GM19395 (cell line): ENCODE data around the gene TATDN3.
"Not testable (repeated sequence)": the region's sequence is repeated elsewhere in the genome, so short reads cannot be mapped to it uniquely, and the experiment has no call there.

Source experiments
- ATAC-seq: cut with Tn5 transposase; IDR thresholded peaks from one replicate; pipeline ENCODE4 v1.9.1; 2021; ENCODE audit warnings: mild to moderate bottlenecking, moderate library complexity; ENCODE audit not compliant: unreplicated experiment

The TATDN3 gene

GRCh38 chr1:212791676-212792395 lies at the start of gene TATDN3, which contains the start of gene NSL1:
Gene TATDN3, plus strand, starts transcription at chr1:212791894. Its CDS starts 28 bp downstream, at chr1:212791922.
Gene NSL1, minus strand, starts transcription at chr1:212791777. Its CDS starts 14 bp downstream, at chr1:212791763.
- ATAC-seq: peak; percentile 64

DNA sequence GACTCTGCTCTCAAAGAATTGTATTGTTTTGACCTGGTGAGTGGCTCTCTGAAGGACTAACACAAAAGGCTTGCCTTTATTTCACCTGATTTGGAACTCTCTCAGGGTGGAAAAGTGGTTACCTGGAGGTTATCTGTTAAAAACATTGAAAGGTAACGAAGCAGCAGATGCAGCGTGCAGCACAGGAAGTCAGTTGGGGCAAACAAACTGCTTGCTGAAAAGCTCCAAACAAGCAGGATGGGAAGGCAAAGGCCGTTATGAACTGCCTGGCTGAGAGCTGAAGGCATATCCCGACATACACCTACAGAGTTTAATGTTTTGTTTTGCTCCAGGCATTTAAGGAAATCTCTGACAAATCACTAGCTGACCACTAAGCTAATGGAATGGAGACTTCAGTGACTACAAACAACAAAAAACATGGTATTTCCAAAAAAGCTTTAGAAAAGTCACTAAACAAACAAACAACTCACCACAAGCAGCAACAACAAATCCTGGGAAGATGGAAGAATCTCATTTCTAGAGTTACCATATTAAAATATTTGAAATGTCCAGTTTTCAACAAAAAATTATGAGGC lies 47.7 kb upstream of the TATDN3 start:
- ATAC-seq: no peak

DNA sequence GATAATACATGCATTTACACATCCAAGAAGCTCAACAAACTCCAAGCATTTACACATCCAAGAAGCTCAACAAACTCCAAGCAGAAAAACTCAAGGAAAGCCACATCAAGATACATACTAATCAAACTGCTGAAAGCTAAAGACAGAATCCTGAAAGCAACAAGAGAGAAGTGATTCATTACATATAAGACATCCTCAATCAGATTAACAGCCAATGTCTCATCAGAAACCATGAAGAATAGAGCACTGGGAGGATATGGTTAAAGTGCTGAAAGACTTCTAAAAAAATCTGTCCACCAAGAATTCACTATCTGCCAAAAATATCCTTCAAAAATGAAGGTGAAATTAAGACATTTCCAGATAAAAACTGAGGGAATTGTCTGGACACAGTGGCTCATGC lies 46.4 kb upstream of the TATDN3 start:
- no peak for ATAC-seq

- no peak for ATAC-seq
Observed at GRCh38 chr1:212746546-212746945, 45.1 kb upstream of the TATDN3 start.

- no peak for ATAC-seq
Observed at GRCh38 chr1:212749821-212750535, 41.7 kb upstream of the TATDN3 start.

DNA sequence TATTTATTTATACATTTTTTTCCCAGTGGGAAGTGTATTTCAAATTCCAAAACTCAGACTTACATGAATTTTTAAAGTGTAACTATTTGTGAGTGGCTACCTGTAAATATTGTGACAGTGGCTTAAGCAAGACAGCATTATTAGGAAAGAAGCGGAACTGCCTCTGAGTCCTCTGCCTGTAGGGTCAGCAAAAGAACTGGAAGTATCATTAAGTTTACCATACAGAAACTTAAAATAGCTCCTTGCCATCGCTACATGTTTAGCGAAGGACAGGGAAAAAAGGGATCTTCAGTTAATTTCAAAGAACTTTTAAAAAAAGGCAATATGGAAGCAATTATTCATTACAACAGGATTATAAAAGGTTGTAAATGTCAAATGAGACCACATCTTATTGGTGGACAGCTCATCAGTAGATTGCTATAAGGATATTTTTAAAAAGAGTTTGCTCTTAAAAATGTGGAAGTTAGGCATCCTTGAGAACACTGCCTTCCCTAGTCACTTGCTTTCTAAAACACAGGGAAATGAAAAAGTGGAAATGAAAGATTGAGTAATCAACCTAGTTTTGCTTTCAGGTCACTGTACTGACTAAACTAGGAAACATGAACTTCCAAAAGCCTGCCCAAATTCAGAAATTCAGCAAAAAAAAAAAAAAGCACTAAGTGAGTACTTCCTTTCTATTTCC lies 39.3 kb upstream of the TATDN3 start:
- peak; percentile 37 for ATAC-seq

DNA sequence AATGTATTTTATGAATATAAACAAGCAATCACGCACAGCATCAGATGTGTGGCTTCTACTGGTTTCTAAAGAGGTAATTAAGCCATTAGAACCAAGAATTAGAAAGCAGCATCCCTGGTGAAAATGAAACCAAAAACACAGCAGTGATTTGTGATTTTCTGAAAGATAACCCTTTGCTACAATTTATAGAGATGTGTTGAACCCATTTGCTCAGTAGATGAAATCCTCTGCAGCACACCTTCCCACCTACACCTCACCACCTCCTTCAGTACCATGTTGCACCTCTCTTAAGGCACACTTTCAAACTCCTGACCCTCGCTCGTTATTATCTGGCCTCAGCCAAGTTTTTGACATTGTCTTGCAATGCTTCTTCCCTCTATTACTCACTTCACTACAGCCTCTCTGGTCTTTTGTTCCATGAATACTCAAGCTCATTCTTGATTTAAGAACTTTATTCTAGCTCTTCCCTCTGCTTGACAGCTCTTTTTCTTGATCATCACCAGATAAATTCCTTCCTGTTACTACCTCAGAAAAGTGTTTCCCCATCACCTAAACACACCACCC lies 38.7 kb upstream of the TATDN3 start:
- peak; percentile 48 for ATAC-seq

GRCh38 chr1:212753749-212754148 lies 37.9 kb upstream of the TATDN3 start:
- ATAC-seq: no peak

GRCh38 chr1:212754193-212754592 lies 37.5 kb upstream of the TATDN3 start:
- peak; percentile 61 for ATAC-seq

DNA sequence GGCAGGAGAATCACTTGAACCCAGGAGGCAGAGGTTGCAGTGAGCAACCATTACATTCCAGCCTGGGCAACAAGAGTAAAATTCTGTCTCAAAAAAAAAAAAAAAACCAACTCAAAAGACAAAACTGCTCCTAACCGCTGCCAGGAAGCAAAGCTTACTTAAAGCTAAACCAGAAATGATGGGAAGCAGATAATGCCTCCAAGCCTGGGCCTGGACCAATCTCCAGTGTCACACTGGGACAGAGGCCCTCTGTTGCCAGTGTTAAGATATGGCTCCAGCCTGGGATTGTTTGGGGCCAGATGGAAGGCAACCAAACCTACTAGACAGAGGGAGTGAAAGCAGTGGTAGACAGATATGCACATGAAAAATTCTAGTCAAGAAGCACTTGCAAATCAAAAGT lies 37.0 kb upstream of the TATDN3 start:
- ATAC-seq: no peak

- ATAC-seq: peak; percentile 30
Observed at GRCh38 chr1:212759683-212760082, 32.0 kb upstream of the TATDN3 start.

DNA sequence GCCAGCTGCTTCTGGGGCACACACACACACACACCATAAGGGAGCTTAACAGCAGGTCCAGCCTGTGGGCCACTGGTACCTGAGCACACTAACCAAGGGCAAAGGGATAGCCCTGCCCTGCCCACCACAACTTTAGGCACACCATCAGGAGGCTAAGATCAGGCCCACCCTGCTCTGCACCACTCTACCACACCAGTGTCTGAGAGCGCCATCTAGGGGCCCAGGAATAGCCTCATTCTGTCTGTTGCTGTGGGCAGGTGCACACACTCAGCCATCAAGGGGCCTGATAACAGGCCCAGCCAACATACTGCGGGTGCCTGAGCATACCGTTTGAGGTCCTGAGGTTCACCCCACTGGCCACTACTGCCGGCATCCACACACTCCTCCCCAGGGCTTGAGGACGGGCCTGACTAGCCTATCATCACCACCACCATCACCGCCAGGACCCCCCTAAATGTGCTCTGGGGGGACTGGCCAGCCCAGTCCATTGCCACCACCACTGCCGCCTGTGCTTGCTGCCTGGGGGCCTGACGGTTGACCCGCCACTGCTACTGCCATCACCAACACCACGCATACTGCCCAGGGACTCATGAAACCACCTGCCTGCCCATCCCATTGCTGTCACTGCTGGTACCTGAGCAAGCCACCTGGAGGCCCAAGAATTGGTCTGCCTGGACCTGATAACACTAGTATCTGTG lies 31.4 kb upstream of the TATDN3 start:
- ATAC-seq: peak; percentile 61

DNA sequence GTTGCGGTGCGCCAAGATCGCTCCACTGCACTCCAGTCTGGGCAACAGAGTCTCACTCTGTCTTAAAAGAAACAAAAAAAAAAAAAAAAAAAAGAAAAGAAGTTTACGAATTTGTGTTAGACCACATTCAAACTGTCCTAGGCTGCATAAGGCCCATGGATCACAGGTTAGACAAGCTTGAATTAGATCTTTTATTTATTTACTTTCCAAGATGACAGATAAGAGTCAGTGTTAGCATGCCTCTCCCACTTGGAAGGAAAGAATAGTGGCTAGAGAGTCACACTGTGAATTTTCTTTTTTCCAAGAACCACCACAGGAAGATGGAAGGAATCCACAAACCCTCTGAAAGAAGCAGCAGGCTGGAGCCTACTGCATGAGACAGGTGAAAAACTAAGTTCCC lies 29.5 kb upstream of the TATDN3 start:
- no peak for ATAC-seq

- ATAC-seq: no peak
Observed at GRCh38 chr1:212762839-212763238, 28.9 kb upstream of the TATDN3 start.

DNA sequence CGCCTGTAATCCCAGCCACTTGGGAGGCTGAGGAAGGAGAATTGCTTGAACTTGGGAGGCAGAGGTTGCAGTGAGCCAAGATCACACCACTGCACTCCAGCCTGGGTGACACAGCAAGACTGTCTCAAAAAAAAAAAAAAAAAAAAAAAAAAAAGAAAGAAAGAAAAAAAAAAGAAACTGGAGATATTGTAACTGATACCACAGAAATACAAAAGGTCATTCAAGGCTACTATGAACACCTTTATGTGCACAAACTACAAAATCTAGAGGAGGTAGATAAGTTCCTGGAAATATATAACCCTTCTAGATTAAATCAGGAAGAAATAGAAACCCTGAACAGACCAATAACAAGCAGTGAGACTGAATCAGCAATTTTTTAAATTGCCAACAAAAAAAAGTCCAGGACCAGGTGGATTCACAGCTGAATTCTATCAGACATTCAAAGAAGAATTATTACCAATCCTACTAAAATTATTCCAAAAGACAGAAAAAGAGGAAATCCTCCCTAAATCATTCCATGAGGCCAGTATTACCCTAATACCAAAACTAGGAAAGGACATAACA lies 26.9 kb upstream of the TATDN3 start:
- not testable (repeated sequence) for ATAC-seq

DNA sequence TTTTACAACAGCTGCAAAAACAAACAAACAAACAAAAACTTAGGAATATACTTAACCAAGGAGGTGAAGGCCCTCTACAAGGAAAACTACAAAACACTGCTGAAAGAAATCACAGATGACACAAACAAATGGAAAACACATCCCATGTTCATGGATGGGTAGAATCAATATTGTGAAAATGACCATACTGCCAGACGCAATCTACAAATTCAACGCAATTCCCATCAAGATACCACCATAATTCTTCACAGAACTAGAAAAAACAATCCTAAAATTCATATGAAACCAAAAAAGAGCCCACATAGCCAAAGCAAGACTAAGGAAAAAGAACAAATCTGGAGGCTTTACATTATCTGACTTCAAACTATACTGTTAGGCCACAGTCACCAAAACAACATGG lies 24.9 kb upstream of the TATDN3 start:
- not testable (repeated sequence) for ATAC-seq

DNA sequence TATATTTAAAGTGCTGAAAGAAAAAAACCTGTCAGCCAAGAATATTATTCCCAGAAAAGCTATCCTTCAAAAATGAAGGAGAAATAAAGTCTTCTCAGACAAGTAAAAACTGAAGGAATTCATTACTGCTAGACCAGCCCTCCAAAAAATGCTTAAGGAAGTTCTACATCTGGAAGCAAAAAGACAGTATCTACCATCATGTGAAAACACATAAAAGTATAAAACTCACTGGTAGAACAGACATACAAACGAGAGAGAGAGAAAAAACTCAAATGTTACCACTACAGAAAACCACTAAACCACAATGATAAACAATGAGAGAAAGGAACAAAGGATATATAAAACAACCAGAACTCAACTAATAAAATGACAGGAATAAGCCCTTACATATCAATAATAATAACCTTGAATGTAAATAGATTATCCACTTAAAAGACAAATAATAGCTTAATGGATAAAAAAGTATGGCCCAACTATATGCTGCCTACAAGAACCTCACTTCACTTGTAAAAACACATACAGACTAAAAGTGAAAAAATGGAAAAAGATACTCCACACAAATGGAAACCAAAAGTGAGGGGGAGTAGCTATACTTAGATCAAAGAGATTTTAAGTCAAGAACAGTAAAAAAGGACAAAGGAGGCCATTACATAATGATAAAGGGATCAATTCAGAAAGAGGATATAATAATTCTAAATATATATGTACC lies 22.1 kb upstream of the TATDN3 start:
- peak; percentile 66 for ATAC-seq

DNA sequence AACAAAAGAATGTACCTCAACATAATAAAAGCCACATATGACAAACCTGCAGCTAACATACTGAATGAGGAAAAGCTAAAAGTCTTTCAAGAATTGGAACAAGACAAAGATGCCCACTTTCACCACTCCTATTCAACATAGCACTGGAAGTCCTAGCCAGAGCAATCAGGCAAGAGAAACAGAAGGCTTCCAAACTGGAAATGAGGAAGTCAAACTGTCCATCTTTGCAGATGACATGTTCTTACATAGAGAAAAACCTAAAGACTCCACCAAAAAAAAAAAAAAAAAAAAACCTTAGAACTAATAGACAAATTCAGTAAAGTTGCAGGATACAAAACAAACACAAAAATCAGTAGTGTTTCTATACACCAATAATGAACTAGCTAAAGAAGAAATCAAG lies 20.4 kb upstream of the TATDN3 start:
- no peak for ATAC-seq

- no peak for ATAC-seq
Observed at GRCh38 chr1:212773011-212773410, 18.7 kb upstream of the TATDN3 start.
